Calu3 (cell line): Measurements from ENCODE around the gene CHSY1. TPM values are rescaled to one million over a fixed set of nuclear protein-coding genes. Genes with fewer than 3 reads are reported as not detected.
"Not testable (repeated sequence)": the region's sequence is repeated elsewhere in the genome, so short reads cannot be mapped to it uniquely, and the experiment has no call there.

ENCODE experiments used
- BruUV-seq: library from RNA; stranded (reverse); fragments of 400-500 nt; replicated peaks from 2 replicates; lab custom pipeline; 2021; lab: Mats Ljungman, UMichigan
- CTCF ChIA-PET: fragments of 300-600 bp; sonication (Branson Sonifier 250); formaldehyde crosslinking; loops from one replicate; lab custom pipeline; 2022; ENCODE audit warnings: antibody characterized with exemption; lab: Charles Lee
- DNase-seq: peaks from one replicate; pipeline ENCODE4 v3.0.0; 2022
- H3K27ac Mint-ChIP-seq: one replicate; pipeline ENCODE4 v1.8.0; 2022; ENCODE audit warnings: mixed read lengths; ENCODE audit not compliant: unreplicated experiment
- H3K27me3 Mint-ChIP-seq: one replicate; pipeline ENCODE4 v1.8.0; 2022; ENCODE audit warnings: mixed read lengths; ENCODE audit not compliant: unreplicated experiment
- H3K36me3 Mint-ChIP-seq: one replicate; pipeline ENCODE4 v1.8.0; 2022; ENCODE audit warnings: mild to moderate bottlenecking, moderate library complexity, mixed read lengths; ENCODE audit not compliant: insufficient read depth, unreplicated experiment
- H3K4me1 Mint-ChIP-seq: one replicate; pipeline ENCODE4 v1.8.0; 2022; ENCODE audit warnings: mild to moderate bottlenecking, low read depth, mixed read lengths; ENCODE audit not compliant: unreplicated experiment
- H3K4me3 Mint-ChIP-seq: one replicate; pipeline ENCODE4 v1.8.0; 2022; ENCODE audit warnings: mild to moderate bottlenecking, low read depth, moderate library complexity, mixed read lengths; ENCODE audit not compliant: unreplicated experiment
- H3K9me3 Mint-ChIP-seq: one replicate; pipeline ENCODE4 v1.8.0; 2022; ENCODE audit warnings: low read depth, mixed read lengths; ENCODE audit not compliant: unreplicated experiment
- intact Hi-C: fragments of 100-400 bp; cut with micrococcal nuclease; formaldehyde crosslinking; loops from one replicate; pipeline ENCODE4 v1.10.0; 2022; ENCODE audit not compliant: unreplicated experiment
- total RNA-seq: library from RNA; stranded (reverse); gene quantifications from 2 replicates; pipeline ENCODE4 v1.2.3, GENCODE V29; 2022
- TF ChIP-seq, protein P1 (sequence below): fragments of 200-600 bp; IDR thresholded peaks from one replicate; pipeline ENCODE4 v1.8.0; 2022; ENCODE audit warnings: antibody characterized with exemption; ENCODE audit not compliant: unreplicated experiment

The CHSY1 gene
- total RNA-seq, 1 experiment from 2014 or later: 25.0 TPM

GRCh38 chr15:101294731-101295606 is 43.1 kb upstream of the CHSY1 start, which contains the start of gene SNRPA1:
Gene SNRPA1 (minus strand): TSS chr15:101295248. CDS start chr15:101295178, 70 bp downstream.
- Mint-ChIP-seq H3K27ac (peak within 1 kb of the TSS; percentile 89), H3K9me3 (no peaks in the 10 kb centered on the region), H3K36me3 (peaks cover 64% of the 10 kb centered on the region), H3K4me3 (peak within 1 kb of the TSS; percentile 98), H3K27me3 (no peaks in the 10 kb centered on the region), H3K4me1 (no peaks in the 10 kb centered on the region)
- intact Hi-C loops: no loop called here
- no TSS peak for BruUV-seq
- TF ChIP-seq, protein P1, sequence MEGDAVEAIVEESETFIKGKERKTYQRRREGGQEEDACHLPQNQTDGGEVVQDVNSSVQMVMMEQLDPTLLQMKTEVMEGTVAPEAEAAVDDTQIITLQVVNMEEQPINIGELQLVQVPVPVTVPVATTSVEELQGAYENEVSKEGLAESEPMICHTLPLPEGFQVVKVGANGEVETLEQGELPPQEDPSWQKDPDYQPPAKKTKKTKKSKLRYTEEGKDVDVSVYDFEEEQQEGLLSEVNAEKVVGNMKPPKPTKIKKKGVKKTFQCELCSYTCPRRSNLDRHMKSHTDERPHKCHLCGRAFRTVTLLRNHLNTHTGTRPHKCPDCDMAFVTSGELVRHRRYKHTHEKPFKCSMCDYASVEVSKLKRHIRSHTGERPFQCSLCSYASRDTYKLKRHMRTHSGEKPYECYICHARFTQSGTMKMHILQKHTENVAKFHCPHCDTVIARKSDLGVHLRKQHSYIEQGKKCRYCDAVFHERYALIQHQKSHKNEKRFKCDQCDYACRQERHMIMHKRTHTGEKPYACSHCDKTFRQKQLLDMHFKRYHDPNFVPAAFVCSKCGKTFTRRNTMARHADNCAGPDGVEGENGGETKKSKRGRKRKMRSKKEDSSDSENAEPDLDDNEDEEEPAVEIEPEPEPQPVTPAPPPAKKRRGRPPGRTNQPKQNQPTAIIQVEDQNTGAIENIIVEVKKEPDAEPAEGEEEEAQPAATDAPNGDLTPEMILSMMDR: no peak
- CTCF ChIA-PET: interaction anchor here (1.7 kb wide), 1 partner anchor 207 kb away, joined by 5 read pairs; no protein-coding TSS in a partner anchor
- peak; percentile 99 for DNase-seq

GRCh38 chr15:101293122-101293521 is 41.3 kb upstream of the CHSY1 start:
- no TSS peak for BruUV-seq

GRCh38 chr15:101288905-101289513 is 37.2 kb upstream of the CHSY1 start:
- Mint-ChIP-seq H3K27me3 (no peaks in the 10 kb centered on the region), H3K9me3 (no peaks in the 10 kb centered on the region), H3K4me3 (no peak overlapping the region), H3K27ac (peak overlapping the region; percentile 75), H3K4me1 (peaks cover 12% of the 10 kb centered on the region), H3K36me3 (peaks cover 87% of the 10 kb centered on the region)
- intact Hi-C loops: loop anchor here (2.0 kb wide), 1 partner anchor 58 kb away; no protein-coding TSS in a partner anchor
- TF ChIP-seq, protein P1: peak; percentile 75
- no TSS peak for BruUV-seq
- CTCF ChIA-PET: interaction anchor here (0.7 to 1.8 kb wide), 5 partner anchors 13 to 363 kb away, joined by 3 to 9 read pairs (median 5); partner anchors contain the start of gene TM2D3
- peak; percentile 36 for DNase-seq

More at GRCh38 chr15:101293122-101293521, 41.3 kb upstream of the CHSY1 start:
- H3K4me3 Mint-ChIP-seq: peak overlapping the region; percentile 98
- CTCF ChIA-PET: no interaction called here
- no peak for DNase-seq
- TF ChIP-seq, protein P1: no peak
- intact Hi-C loops: no loop called here
- H3K36me3 Mint-ChIP-seq: peaks cover 82% of the 10 kb centered on the region
- no peaks in the 10 kb centered on the region for H3K27me3 Mint-ChIP-seq
- H3K9me3 Mint-ChIP-seq: no peaks in the 10 kb centered on the region
- H3K4me1 Mint-ChIP-seq: peaks cover 12% of the 10 kb centered on the region
- H3K27ac Mint-ChIP-seq: peak overlapping the region; percentile 89

GRCh38 chr15:101287342-101287741 is 35.5 kb upstream of the CHSY1 start:
- CTCF ChIA-PET: interaction anchor here (0.7 kb wide), 2 partner anchors 83 to 404 kb away, joined by 3 to 4 read pairs; no protein-coding TSS in a partner anchor
- not testable (repeated sequence) for BruUV-seq
- H3K36me3 Mint-ChIP-seq: peaks cover 88% of the 10 kb centered on the region

More at GRCh38 chr15:101287342-101287741, 35.5 kb upstream of the CHSY1 start:
- DNase-seq, H3K9me3 Mint-ChIP-seq, H3K27me3 Mint-ChIP-seq, H3K4me3 Mint-ChIP-seq, intact Hi-C loops, H3K27ac Mint-ChIP-seq: not testable (repeated sequence)
- peaks cover 12% of the 10 kb centered on the region for H3K4me1 Mint-ChIP-seq
